ENCODE data around the gene WDR86. TPM values are rescaled to one million over a fixed set of nuclear protein-coding genes. Genes with fewer than 3 reads are reported as not detected.
A peak's percentile ranks its signal among the peaks of the same experiment; 100 is the strongest.

WDR86 gene
- total RNA-seq, 4 donors from 2014 or later, result 17.2 to 41.5 (median 22.1) TPM

GRCh38 chr7:151341357-151342101 is 68.3 kb downstream of the WDR86 start, which contains the start of gene NUB1:
Gene NUB1, plus strand, starts transcription at chr7:151341812. Its CDS starts 3,538 bp downstream, at chr7:151345350.
- DNase-seq (ENCODE audit: low spot score) (peak; percentile 81), ATAC-seq (ENCODE audit: low FRiP score) (peak; percentile 96)
- TF ChIP-seq CTCF (IDR thresholded peaks at IDR 0.05), result no peak

- TF ChIP-seq CTCF (IDR thresholded peaks at IDR 0.05), result no peak
- no peak for DNase-seq (ENCODE audit: low spot score)
- ATAC-seq (ENCODE audit: low FRiP score), result no peak
Observed at GRCh38 chr7:151340794-151341356, 69.0 kb downstream of the WDR86 start.

- no peak for DNase-seq (ENCODE audit: low spot score)
- no peak for TF ChIP-seq CTCF (IDR thresholded peaks at IDR 0.05)
- no peak for ATAC-seq (ENCODE audit: low FRiP score)
Observed at GRCh38 chr7:151339651-151340382, 70.0 kb downstream of the WDR86 start.

GRCh38 chr7:151338809-151339208 is 71.0 kb downstream of the WDR86 start:
- TF ChIP-seq CTCF (IDR thresholded peaks at IDR 0.05), result no peak
- no peak for ATAC-seq (ENCODE audit: low FRiP score)
- DNase-seq (ENCODE audit: low spot score), result no peak

GRCh38 chr7:151337346-151337745 is 72.5 kb downstream of the WDR86 start:
- no peak for ATAC-seq (ENCODE audit: low FRiP score)
- TF ChIP-seq CTCF (IDR thresholded peaks at IDR 0.05), result no peak

GRCh38 chr7:151336027-151336708 is 73.7 kb downstream of the WDR86 start:
- no peak for TF ChIP-seq CTCF (IDR thresholded peaks at IDR 0.05)
- no peak for DNase-seq (ENCODE audit: low spot score)
- no peak for ATAC-seq (ENCODE audit: low FRiP score)

More at GRCh38 chr7:151337346-151337745, 72.5 kb downstream of the WDR86 start:
- no peak for DNase-seq (ENCODE audit: low spot score)

Measured in omental fat pad (tissue), 4 donors.